Neutrophil (primary cell): ENCODE results near the gene DBNDD2.

Source experiments
- H3K27ac ChIP-seq: fragments of 200-600 bp; sonication (generic); 2 replicates; pipeline ENCODE4 v1.5.1; 2016; ENCODE audit warnings: mild to moderate bottlenecking, moderate library complexity
- H3K27me3 ChIP-seq: fragments of 200-600 bp; sonication (generic); 2 replicates; pipeline ENCODE4 v1.6.0; 2016; ENCODE audit warnings: mild to moderate bottlenecking
- H3K36me3 ChIP-seq: fragments of 200-600 bp; sonication (generic); 2 replicates; pipeline ENCODE4 v1.5.1; 2017
- H3K4me1 ChIP-seq, 2 experiments: fragments of 200-600 bp in 1 of 2; sonication (generic) in 1 of 2; 1 replicate in 1 of 2; 2 replicates in 1 of 2; pipeline versions ENCODE4 v1.5.1 to v1.6.1; 2013 to 2016; ENCODE audit warnings: low read depth in 1 of 2, low read length in 1 of 2, mild to moderate bottlenecking in 1 of 2, moderate library complexity in 1 of 2; ENCODE audit not compliant: control insufficient read depth in 1 of 2, insufficient read depth in 1 of 2
- H3K4me3 ChIP-seq, 2 experiments: fragments of 200-600 bp in 1 of 2; sonication (generic) in 1 of 2; 1 replicate in 1 of 2; 2 replicates in 1 of 2; pipeline ENCODE4 v1.5.1; 2013 to 2016; ENCODE audit warnings: low read depth in 1 of 2, low read length in 1 of 2, mild to moderate bottlenecking in 1 of 2, moderate library complexity in 1 of 2
- H3K9me3 ChIP-seq: fragments of 200-600 bp; sonication (generic); 2 replicates; pipeline ENCODE4 v1.5.1; 2016
- TF ChIP-seq, protein P1 (sequence below): fragments of 200-600 bp; sonication (generic); IDR thresholded peaks from 2 replicates; pipeline ENCODE4 v1.5.1; 2016; ENCODE audit warnings: antibody characterized with exemption

DBNDD2 gene, protein sequence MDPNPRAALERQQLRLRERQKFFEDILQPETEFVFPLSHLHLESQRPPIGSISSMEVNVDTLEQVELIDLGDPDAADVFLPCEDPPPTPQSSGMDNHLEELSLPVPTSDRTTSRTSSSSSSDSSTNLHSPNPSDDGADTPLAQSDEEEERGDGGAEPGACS

DNA sequence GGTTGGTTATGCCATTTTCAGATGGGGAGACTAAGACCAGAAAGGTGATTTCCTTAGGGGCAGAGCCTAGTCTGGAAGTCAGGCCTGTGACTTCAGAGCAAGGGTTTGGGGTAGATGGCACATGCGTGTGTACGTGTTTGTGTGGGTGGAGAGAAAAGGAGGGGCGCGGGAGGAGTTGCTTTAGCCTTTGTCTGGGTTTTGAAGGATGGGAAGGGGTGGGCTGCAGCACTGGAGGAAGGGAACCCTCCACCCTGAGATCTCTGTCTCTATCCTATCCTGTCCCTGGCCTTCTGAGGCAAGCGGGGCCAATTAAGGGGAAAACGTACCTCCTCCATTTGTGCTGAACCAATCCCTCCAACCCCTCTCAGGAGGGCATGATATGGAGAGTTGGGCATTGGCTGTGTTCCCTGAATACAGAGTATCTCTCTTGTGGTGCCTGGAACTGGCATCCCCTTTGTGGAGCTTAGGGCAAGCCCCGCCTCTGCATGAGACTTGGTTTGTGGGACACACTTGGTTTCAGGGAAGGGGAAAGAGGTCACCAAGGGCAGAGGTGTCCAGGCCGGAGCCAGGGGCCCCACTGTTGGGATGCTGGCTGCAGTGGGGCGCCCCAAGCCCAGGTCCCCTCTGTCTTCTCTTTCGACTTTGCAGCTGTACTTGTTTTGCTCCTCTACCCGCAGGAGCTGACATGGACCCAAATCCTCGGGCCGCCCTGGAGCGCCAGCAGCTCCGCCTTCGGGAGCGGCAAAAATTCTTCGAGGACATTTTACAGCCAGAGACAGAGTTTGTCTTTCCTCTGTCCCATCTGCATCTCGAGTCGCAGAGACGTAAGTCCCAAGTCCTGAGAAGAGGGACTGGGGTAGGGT lies at the start of gene DBNDD2:
TSS of gene DBNDD2 (plus strand) at position 507 of the 863 bp plus-strand sequence. CDS start at position 686, 179 bp downstream.
- Histone ChIP-seq H3K36me3 (no peaks in the 10 kb centered on the region), H3K9me3 (no peaks in the 10 kb centered on the region), H3K27ac (no peak within 1 kb of the TSS), H3K4me3 (peak within 1 kb of the TSS in 1 of 2 experiments; percentile 63), H3K27me3 (peaks cover 82% of the 10 kb centered on the region), H3K4me1 (peaks cover 13 to 18% of the 10 kb centered on the region in 2 experiments)
- TF ChIP-seq, protein P1, sequence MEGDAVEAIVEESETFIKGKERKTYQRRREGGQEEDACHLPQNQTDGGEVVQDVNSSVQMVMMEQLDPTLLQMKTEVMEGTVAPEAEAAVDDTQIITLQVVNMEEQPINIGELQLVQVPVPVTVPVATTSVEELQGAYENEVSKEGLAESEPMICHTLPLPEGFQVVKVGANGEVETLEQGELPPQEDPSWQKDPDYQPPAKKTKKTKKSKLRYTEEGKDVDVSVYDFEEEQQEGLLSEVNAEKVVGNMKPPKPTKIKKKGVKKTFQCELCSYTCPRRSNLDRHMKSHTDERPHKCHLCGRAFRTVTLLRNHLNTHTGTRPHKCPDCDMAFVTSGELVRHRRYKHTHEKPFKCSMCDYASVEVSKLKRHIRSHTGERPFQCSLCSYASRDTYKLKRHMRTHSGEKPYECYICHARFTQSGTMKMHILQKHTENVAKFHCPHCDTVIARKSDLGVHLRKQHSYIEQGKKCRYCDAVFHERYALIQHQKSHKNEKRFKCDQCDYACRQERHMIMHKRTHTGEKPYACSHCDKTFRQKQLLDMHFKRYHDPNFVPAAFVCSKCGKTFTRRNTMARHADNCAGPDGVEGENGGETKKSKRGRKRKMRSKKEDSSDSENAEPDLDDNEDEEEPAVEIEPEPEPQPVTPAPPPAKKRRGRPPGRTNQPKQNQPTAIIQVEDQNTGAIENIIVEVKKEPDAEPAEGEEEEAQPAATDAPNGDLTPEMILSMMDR: no peak

DNA sequence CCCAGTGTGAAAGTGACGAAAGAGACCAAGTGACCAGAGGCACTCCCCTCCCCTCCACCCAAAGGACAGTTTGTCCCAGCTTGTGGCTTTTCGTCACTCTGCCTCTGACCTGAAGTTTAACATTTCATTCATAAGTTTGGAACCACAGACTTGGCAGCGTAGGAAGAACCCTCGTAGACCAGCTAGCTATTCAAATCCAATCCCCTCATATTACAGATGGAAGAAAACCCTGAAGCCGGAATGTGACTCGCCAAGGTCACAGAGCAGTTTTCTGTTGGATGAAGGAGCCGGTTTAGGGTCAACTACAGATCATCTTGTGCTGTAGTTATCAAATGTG lies 49.1 kb upstream of the DBNDD2 start:
- Histone ChIP-seq H3K27me3 (no peaks in the 10 kb centered on the region), H3K4me3 (no peak overlapping the region), H3K9me3 (no peaks in the 10 kb centered on the region), H3K27ac (no peak overlapping the region), H3K4me1 (peaks cover 20 to 34% of the 10 kb centered on the region in 2 experiments), H3K36me3 (no peaks in the 10 kb centered on the region)
- TF ChIP-seq, protein P1: no peak

DNA sequence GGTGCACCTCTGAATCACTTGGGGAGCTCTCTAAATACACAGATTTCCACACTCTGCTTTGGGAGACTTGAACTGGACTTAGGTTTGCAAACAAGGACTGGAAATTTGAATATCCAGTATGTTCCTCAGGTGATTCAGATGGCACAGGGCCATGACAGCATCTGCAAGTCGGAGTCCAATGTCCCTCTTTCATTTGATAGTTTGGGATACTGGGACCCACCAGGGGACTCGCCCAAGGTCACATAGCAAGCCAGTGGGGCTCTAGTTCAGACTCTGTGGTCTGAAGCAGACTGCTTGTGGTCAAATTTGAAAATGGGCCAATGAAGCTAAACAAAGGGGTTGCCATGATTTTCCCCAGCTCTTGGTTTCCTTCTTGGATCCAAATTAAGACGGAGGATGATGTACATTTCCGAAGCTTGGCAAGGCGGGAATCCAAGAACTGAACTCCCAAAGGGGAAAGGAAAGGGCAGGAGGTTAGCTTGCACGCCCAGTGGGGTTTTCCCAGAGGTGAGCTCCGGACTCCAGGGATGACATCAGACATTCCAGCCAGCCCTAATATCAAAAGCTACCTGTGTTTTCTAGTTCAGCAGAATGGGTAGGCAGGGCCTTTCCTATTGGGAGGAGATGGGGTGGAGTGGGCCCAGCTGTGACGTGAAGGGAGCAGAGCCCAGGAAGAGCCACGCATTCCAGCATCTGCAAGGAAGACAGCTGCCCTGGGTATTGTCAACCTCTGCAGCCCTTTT lies 48.5 kb upstream of the DBNDD2 start:
- peaks cover 23 to 35% of the 10 kb centered on the region in 2 experiments for H3K4me1 ChIP-seq

DNA sequence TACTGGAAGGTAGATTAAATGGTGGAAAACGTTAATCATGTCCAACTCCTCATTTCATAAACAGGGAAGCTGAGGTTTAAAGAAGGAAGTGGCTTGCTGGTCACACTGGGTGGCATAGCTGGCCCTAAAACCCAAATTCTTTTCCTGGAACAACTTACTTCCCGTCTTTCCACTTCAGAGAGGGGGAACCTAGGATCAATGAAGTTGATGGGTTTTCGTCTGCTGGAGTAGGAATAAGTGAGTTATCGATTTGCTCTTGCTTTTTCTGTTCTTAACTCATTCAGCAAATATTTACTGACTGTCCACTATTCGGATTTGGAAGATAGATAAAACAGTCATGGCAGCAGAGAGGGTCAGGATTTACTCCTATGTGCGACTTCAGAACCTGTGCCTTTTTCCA lies 46.3 kb upstream of the DBNDD2 start:
- peaks cover 23 to 35% of the 10 kb centered on the region in 2 experiments for H3K4me1 ChIP-seq

More for the DNA sequence above, 48.5 kb upstream of the DBNDD2 start:
- H3K27ac ChIP-seq: no peak overlapping the region
- H3K9me3 ChIP-seq: no peaks in the 10 kb centered on the region
- H3K4me3 ChIP-seq: no peak overlapping the region
- H3K36me3 ChIP-seq: no peaks in the 10 kb centered on the region
- no peaks in the 10 kb centered on the region for H3K27me3 ChIP-seq
- TF ChIP-seq, protein P1: no peak

More for the DNA sequence above, 46.3 kb upstream of the DBNDD2 start:
- Histone ChIP-seq H3K36me3 (peaks cover 19% of the 10 kb centered on the region), H3K27me3 (no peaks in the 10 kb centered on the region), H3K4me3 (no peak overlapping the region), H3K9me3 (no peaks in the 10 kb centered on the region), H3K27ac (peak overlapping the region; percentile 95)
- TF ChIP-seq, protein P1: no peak
